Measurements from ENCODE around the gene KRT78.

Gene KRT78

GRCh38 chr12:52828591-52829021 lies 20.2 kb downstream of the KRT78 start:
- Histone ChIP-seq H3K27me3 (ENCODE audit: control insufficient read depth in 1 of 2, insufficient read depth in 1 of 2, low read length in 2 of 2) (peaks cover 0 to 26% of the 10 kb centered on the region in 2 experiments), H3K4me3 (ENCODE audit: insufficient read depth in 1 of 2, low read depth in 1 of 2, low read length in 2 of 2) (no peak overlapping the region), H3K9ac (ENCODE audit: low read length) (no peak overlapping the region), H3K9me3 (ENCODE audit: control insufficient read depth, low read length) (no peaks in the 10 kb centered on the region), H3K36me3 (ENCODE audit: control insufficient read depth in 1 of 2, insufficient read depth in 2 of 2, low read depth in 1 of 2, low read length in 2 of 2) (no peaks in the 10 kb centered on the region), H2AFZ (ENCODE audit: low read depth, low read length) (no peak overlapping the region), H2BK15ac (ENCODE audit: low read depth, poor library complexity, severe bottlenecking) (no peak overlapping the region), H3K79me1 (replicated peaks; ENCODE audit: low read length, poor library complexity, severe bottlenecking) (no peaks in the 10 kb centered on the region), H2AK5ac (ENCODE audit: low read length, severe bottlenecking) (no peak overlapping the region), H4K8ac (ENCODE audit: low read length) (no peak overlapping the region), H3K4me2 (ENCODE audit: low read length, poor library complexity, severe bottlenecking) (no peak overlapping the region), H3K14ac (ENCODE audit: low read length in 2 of 2) (no peak overlapping the region), H2BK120ac (ENCODE audit: low read depth, low read length) (no peak overlapping the region), H2BK12ac (ENCODE audit: low read length in 2 of 2) (no peak overlapping the region), H3K4me1 (ENCODE audit: control insufficient read depth, insufficient read depth, low read depth, low read length) (peaks cover 12% of the 10 kb centered on the region), H3K4ac (ENCODE audit: low read depth in 1 of 2, low read length in 2 of 2) (no peak overlapping the region), H2BK5ac (ENCODE audit: low read depth, low read length, poor library complexity, severe bottlenecking) (no peak overlapping the region), H3K18ac (ENCODE audit: low read depth in 1 of 2, low read length in 2 of 2) (no peak overlapping the region), H3K23ac (ENCODE audit: low read length in 2 of 2) (no peak overlapping the region), H3K27ac (ENCODE audit: low read length, poor library complexity, severe bottlenecking) (peak overlapping the region; percentile 80), H4K91ac (ENCODE audit: low read length) (no peak overlapping the region)
- 24% methylated on average over 2 of the region's 2 CpGs for WGBS
- DNase-seq = no peak

GRCh38 chr12:52828156-52828555 lies 20.6 kb downstream of the KRT78 start:
- H3K18ac ChIP-seq (ENCODE audit: low read depth in 1 of 2, low read length in 2 of 2) = no peak overlapping the region
- no peaks in the 10 kb centered on the region for H3K9me3 ChIP-seq (ENCODE audit: control insufficient read depth, low read length)
- no peak for DNase-seq
- H4K8ac ChIP-seq (ENCODE audit: low read length) = no peak overlapping the region
- H3K14ac ChIP-seq (ENCODE audit: low read length in 2 of 2) = no peak overlapping the region
- H3K4me1 ChIP-seq (ENCODE audit: control insufficient read depth, insufficient read depth, low read depth, low read length) = peaks cover 10% of the 10 kb centered on the region
- no peak overlapping the region for H4K91ac ChIP-seq (ENCODE audit: low read length)
- H2BK15ac ChIP-seq (ENCODE audit: low read depth, poor library complexity, severe bottlenecking) = no peak overlapping the region
- H2BK5ac ChIP-seq (ENCODE audit: low read depth, low read length, poor library complexity, severe bottlenecking) = peak overlapping the region; percentile 54
- H3K9ac ChIP-seq (ENCODE audit: low read length) = no peak overlapping the region
- no peak overlapping the region for H2AK5ac ChIP-seq (ENCODE audit: low read length, severe bottlenecking)
- no peaks in the 10 kb centered on the region for H3K79me1 ChIP-seq (replicated peaks; ENCODE audit: low read length, poor library complexity, severe bottlenecking)
- no peaks in the 10 kb centered on the region for H3K36me3 ChIP-seq (ENCODE audit: control insufficient read depth in 1 of 2, insufficient read depth in 2 of 2, low read depth in 1 of 2, low read length in 2 of 2)
- H3K4me2 ChIP-seq (ENCODE audit: low read length, poor library complexity, severe bottlenecking) = no peak overlapping the region
- H3K4ac ChIP-seq (ENCODE audit: low read depth in 1 of 2, low read length in 2 of 2) = no peak overlapping the region
- no peak overlapping the region for H2BK120ac ChIP-seq (ENCODE audit: low read depth, low read length)
- peak overlapping the region; percentile 80 for H3K27ac ChIP-seq (ENCODE audit: low read length, poor library complexity, severe bottlenecking)
- no peak overlapping the region for H2BK12ac ChIP-seq (ENCODE audit: low read length in 2 of 2)
- H3K27me3 ChIP-seq (ENCODE audit: control insufficient read depth in 1 of 2, insufficient read depth in 1 of 2, low read length in 2 of 2) = peaks cover 0 to 28% of the 10 kb centered on the region in 2 experiments
- H3K23ac ChIP-seq (ENCODE audit: low read length in 2 of 2) = no peak overlapping the region
- no peak overlapping the region for H3K4me3 ChIP-seq (ENCODE audit: insufficient read depth in 1 of 2, low read depth in 1 of 2, low read length in 2 of 2)
- no peak overlapping the region for H2AFZ ChIP-seq (ENCODE audit: low read depth, low read length)

- H2AK5ac ChIP-seq (ENCODE audit: low read length, severe bottlenecking) = peak overlapping the region; percentile 80
- peaks cover 0 to 29% of the 10 kb centered on the region in 2 experiments for H3K27me3 ChIP-seq (ENCODE audit: control insufficient read depth in 1 of 2, insufficient read depth in 1 of 2, low read length in 2 of 2)
- H3K4ac ChIP-seq (ENCODE audit: low read depth in 1 of 2, low read length in 2 of 2) = no peak overlapping the region
- no peak overlapping the region for H4K91ac ChIP-seq (ENCODE audit: low read length)
- no peak overlapping the region for H2AFZ ChIP-seq (ENCODE audit: low read depth, low read length)
- no peak for DNase-seq
- H3K4me1 ChIP-seq (ENCODE audit: control insufficient read depth, insufficient read depth, low read depth, low read length) = peaks cover 10% of the 10 kb centered on the region
- H3K14ac ChIP-seq (ENCODE audit: low read length in 2 of 2) = no peak overlapping the region
- no peaks in the 10 kb centered on the region for H3K9me3 ChIP-seq (ENCODE audit: control insufficient read depth, low read length)
- H4K8ac ChIP-seq (ENCODE audit: low read length) = no peak overlapping the region
- 71% methylated on average over 5 of the region's 6 CpGs for WGBS
- no peak overlapping the region for H2BK120ac ChIP-seq (ENCODE audit: low read depth, low read length)
- H2BK12ac ChIP-seq (ENCODE audit: low read length in 2 of 2) = no peak overlapping the region
- no peak overlapping the region for H3K9ac ChIP-seq (ENCODE audit: low read length)
- H3K79me1 ChIP-seq (replicated peaks; ENCODE audit: low read length, poor library complexity, severe bottlenecking) = no peaks in the 10 kb centered on the region
- H2BK5ac ChIP-seq (ENCODE audit: low read depth, low read length, poor library complexity, severe bottlenecking) = peak overlapping the region; percentile 54
- no peak overlapping the region for H3K23ac ChIP-seq (ENCODE audit: low read length in 2 of 2)
- H3K4me3 ChIP-seq (ENCODE audit: insufficient read depth in 1 of 2, low read depth in 1 of 2, low read length in 2 of 2) = no peak overlapping the region
- H3K4me2 ChIP-seq (ENCODE audit: low read length, poor library complexity, severe bottlenecking) = no peak overlapping the region
- no peaks in the 10 kb centered on the region for H3K36me3 ChIP-seq (ENCODE audit: control insufficient read depth in 1 of 2, insufficient read depth in 2 of 2, low read depth in 1 of 2, low read length in 2 of 2)
- H2BK15ac ChIP-seq (ENCODE audit: low read depth, poor library complexity, severe bottlenecking) = no peak overlapping the region
- no peak overlapping the region for H3K18ac ChIP-seq (ENCODE audit: low read depth in 1 of 2, low read length in 2 of 2)
- peak overlapping the region; percentile 80 for H3K27ac ChIP-seq (ENCODE audit: low read length, poor library complexity, severe bottlenecking)
Measured at GRCh38 chr12:52827499-52828090, 21.2 kb downstream of the KRT78 start.

GRCh38 chr12:52826611-52827498 lies 21.9 kb downstream of the KRT78 start:
- Histone ChIP-seq H3K4me2 (ENCODE audit: low read length, poor library complexity, severe bottlenecking) (no peak overlapping the region), H3K27ac (ENCODE audit: low read length, poor library complexity, severe bottlenecking) (no peak overlapping the region), H3K4ac (ENCODE audit: low read depth in 1 of 2, low read length in 2 of 2) (no peak overlapping the region), H2AFZ (ENCODE audit: low read depth, low read length) (no peak overlapping the region), H2BK12ac (ENCODE audit: low read length in 2 of 2) (no peak overlapping the region), H3K9me3 (ENCODE audit: control insufficient read depth, low read length) (no peaks in the 10 kb centered on the region), H3K79me1 (replicated peaks; ENCODE audit: low read length, poor library complexity, severe bottlenecking) (no peaks in the 10 kb centered on the region), H3K9ac (ENCODE audit: low read length) (no peak overlapping the region), H2BK15ac (ENCODE audit: low read depth, poor library complexity, severe bottlenecking) (no peak overlapping the region), H3K18ac (ENCODE audit: low read depth in 1 of 2, low read length in 2 of 2) (no peak overlapping the region), H4K8ac (ENCODE audit: low read length) (no peak overlapping the region), H3K23ac (ENCODE audit: low read length in 2 of 2) (no peak overlapping the region), H2AK5ac (ENCODE audit: low read length, severe bottlenecking) (peak overlapping the region; percentile 54), H2BK5ac (ENCODE audit: low read depth, low read length, poor library complexity, severe bottlenecking) (no peak overlapping the region), H3K4me3 (ENCODE audit: insufficient read depth in 1 of 2, low read depth in 1 of 2, low read length in 2 of 2) (no peak overlapping the region), H4K91ac (ENCODE audit: low read length) (no peak overlapping the region), H3K27me3 (ENCODE audit: control insufficient read depth in 1 of 2, insufficient read depth in 1 of 2, low read length in 2 of 2) (peaks cover 0 to 33% of the 10 kb centered on the region in 2 experiments), H3K4me1 (ENCODE audit: control insufficient read depth, insufficient read depth, low read depth, low read length) (peaks cover 12% of the 10 kb centered on the region), H2BK120ac (ENCODE audit: low read depth, low read length) (no peak overlapping the region), H3K36me3 (ENCODE audit: control insufficient read depth in 1 of 2, insufficient read depth in 2 of 2, low read depth in 1 of 2, low read length in 2 of 2) (no peaks in the 10 kb centered on the region), H3K14ac (ENCODE audit: low read length in 2 of 2) (no peak overlapping the region)
- no peak for DNase-seq
- 88% methylated on average over 10 of the region's 11 CpGs for WGBS

Data from mesenchymal stem cell (in vitro differentiated cells and primary cell).